Colonic mucosa (tissue), 4 donors: ENCODE results near the gene ANXA3. TPM values are rescaled to one million over a fixed set of nuclear protein-coding genes. Genes with fewer than 3 reads are reported as not detected.

Experiments
- DNase-seq: peaks from one replicate; pipeline ENCODE4 v3.0.0-alpha.2; 2020
- H3K27ac ChIP-seq: fragments of 200-600 bp; one replicate; pipeline ENCODE4 v1.8.0; 2021
- H3K27me3 ChIP-seq: fragments of 200-600 bp; one replicate; pipeline ENCODE4 v1.8.0; 2021
- H3K36me3 ChIP-seq: fragments of 200-600 bp; one replicate; pipeline ENCODE4 v1.8.0; 2021
- H3K4me1 ChIP-seq: fragments of 200-600 bp; one replicate; pipeline ENCODE4 v1.8.0; 2021; ENCODE audit warnings: mild to moderate bottlenecking
- H3K4me3 ChIP-seq: fragments of 200-600 bp; one replicate; pipeline ENCODE4 v1.8.0; 2021
- H3K9ac ChIP-seq, 2 donors: one replicate each; pipeline ENCODE4 v1.7.0; 2013; ENCODE audit warnings: control low read depth in 2 of 2, low read depth in 2 of 2, low read length in 2 of 2
- H3K9me3 ChIP-seq: fragments of 200-600 bp; one replicate; pipeline ENCODE4 v1.8.0; 2021
- intact Hi-C: fragments of 100-400 bp; cut with DNase I; formaldehyde crosslinking; loops from one replicate; pipeline ENCODE4 v1.14.1; 2022
- total RNA-seq, 2 donors: library from RNA; stranded (reverse); fragmentation: NEBNext Ultra II Directional in 1 of 2; extraction: Animal tissue kit (Norgen Biotek cat#: 25700) in 1 of 2; gene quantifications; one replicate each; pipeline ENCODE4 v1.2.1, GENCODE V29; 2021
- TF ChIP-seq, protein P1 (sequence below): fragments of 200-600 bp; IDR thresholded peaks from one replicate; pipeline ENCODE4 v1.8.0; 2022; ENCODE audit warnings: antibody characterized with exemption, mild to moderate bottlenecking
- donor health status: healthy.
- donor health status: DM: no; HTN: no; CAD: no.
- donor health status: DM: no; HTN: no; CAD: no.

Gene ANXA3
- total RNA-seq, 2 donors from 2014 or later: 58.9 to 59.2 TPM

DNA sequence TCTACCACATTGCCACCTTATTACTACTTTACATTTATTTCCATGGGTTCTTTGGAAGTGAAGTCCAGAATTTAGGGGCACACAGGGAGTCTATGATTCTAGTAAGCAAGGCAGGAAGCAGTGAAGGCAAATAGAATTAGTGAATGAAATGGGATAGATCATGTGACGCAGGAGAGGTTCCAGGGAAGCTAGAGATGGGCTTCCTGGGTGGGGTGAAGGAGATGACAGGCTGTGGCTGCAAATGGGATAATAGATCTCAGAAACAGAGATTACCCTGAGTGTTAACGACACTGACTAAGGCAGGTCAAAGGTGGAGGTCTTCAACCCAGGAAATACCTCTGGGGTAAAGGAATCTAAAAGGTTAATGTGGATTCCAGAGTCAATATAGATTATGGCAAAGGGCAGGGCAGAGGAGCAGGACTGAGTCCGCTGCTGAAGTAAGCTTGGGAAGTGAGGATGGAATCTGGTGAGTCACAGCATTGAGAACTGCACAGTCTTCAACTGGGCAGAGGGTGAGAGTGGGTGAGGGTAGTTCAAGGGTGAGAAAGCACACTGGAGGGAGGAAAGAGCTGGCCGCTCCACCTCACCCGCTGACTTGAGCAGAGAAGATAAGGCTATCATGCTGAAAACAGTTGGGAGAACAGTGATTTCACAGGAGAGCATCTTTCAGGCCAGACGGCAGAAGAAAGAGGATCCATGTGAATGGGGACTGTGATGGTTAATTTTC, 70.8 kb downstream of the ANXA3 start:
- TF ChIP-seq, protein P1, sequence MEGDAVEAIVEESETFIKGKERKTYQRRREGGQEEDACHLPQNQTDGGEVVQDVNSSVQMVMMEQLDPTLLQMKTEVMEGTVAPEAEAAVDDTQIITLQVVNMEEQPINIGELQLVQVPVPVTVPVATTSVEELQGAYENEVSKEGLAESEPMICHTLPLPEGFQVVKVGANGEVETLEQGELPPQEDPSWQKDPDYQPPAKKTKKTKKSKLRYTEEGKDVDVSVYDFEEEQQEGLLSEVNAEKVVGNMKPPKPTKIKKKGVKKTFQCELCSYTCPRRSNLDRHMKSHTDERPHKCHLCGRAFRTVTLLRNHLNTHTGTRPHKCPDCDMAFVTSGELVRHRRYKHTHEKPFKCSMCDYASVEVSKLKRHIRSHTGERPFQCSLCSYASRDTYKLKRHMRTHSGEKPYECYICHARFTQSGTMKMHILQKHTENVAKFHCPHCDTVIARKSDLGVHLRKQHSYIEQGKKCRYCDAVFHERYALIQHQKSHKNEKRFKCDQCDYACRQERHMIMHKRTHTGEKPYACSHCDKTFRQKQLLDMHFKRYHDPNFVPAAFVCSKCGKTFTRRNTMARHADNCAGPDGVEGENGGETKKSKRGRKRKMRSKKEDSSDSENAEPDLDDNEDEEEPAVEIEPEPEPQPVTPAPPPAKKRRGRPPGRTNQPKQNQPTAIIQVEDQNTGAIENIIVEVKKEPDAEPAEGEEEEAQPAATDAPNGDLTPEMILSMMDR: no peak
- no peak for DNase-seq
- Histone ChIP-seq H3K9ac (no peak overlapping the region), H3K9me3 (no peaks in the 10 kb centered on the region), H3K4me1 (no peaks in the 10 kb centered on the region), H3K36me3 (no peaks in the 10 kb centered on the region), H3K27me3 (no peaks in the 10 kb centered on the region), H3K27ac (no peak overlapping the region), H3K4me3 (no peak overlapping the region)
- intact Hi-C loops: no loop called here

DNA sequence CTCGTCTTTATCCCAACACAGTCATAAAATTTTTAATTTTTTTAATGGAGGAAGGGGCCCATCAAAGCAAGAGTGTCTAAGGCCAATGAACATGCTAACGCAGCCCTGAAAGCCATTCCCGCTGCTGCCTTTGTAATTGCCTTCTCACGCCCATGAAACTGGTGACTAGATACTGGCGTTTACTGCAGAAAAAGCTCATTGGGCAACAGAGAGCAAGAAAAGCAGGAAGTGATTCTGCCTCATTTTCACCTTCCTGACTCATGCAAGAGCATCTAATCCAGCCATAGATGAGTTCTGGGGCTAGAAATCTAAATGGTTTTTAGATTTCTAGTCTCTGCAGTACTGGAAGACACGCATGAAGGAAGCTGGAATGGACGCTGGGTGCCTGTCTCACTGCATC, 72.5 kb downstream of the ANXA3 start:
- Histone ChIP-seq H3K36me3 (no peaks in the 10 kb centered on the region), H3K27ac (no peak overlapping the region)
- intact Hi-C loops: no loop called here

DNA sequence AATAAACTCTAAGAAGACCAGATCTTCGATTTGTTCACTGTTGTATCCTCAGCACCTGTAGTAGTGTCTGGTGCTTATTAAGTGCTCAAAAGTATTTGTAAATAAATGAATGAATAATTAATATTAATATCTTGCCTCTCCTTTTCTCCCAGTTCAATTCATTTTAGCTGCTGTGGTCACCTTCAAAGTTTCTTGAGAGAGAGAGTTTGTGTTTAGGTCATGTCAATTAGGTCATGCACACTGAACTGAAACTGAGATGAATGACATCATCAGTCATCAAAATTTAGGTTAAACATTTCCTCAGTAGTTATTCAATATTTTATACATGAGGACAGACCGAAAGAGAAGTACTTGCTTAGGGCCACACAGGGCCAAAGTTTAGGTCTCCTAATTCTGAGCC, 73.5 kb downstream of the ANXA3 start:
- Histone ChIP-seq H3K36me3 (no peaks in the 10 kb centered on the region), H3K27ac (no peak overlapping the region), H3K9me3 (no peaks in the 10 kb centered on the region), H3K4me1 (peaks cover 6% of the 10 kb centered on the region), H3K9ac (no peak overlapping the region), H3K4me3 (no peak overlapping the region), H3K27me3 (no peaks in the 10 kb centered on the region)
- intact Hi-C loops: no loop called here
- TF ChIP-seq, protein P1: no peak
- no peak for DNase-seq

More for the DNA sequence above, 72.5 kb downstream of the ANXA3 start:
- no peak overlapping the region for H3K9ac ChIP-seq
- DNase-seq: no peak
- TF ChIP-seq, protein P1: no peak
- H3K4me3 ChIP-seq: no peak overlapping the region
- no peaks in the 10 kb centered on the region for H3K4me1 ChIP-seq
- H3K9me3 ChIP-seq: no peaks in the 10 kb centered on the region
- no peaks in the 10 kb centered on the region for H3K27me3 ChIP-seq

- intact Hi-C loops: no loop called here
- TF ChIP-seq, protein P1: no peak
- H3K9ac ChIP-seq: no peak overlapping the region
- H3K27me3 ChIP-seq: no peaks in the 10 kb centered on the region
- peaks cover 6% of the 10 kb centered on the region for H3K4me1 ChIP-seq
- no peaks in the 10 kb centered on the region for H3K9me3 ChIP-seq
- DNase-seq: no peak
- H3K36me3 ChIP-seq: no peaks in the 10 kb centered on the region
- no peak overlapping the region for H3K27ac ChIP-seq
- H3K4me3 ChIP-seq: no peak overlapping the region
Observed at GRCh38 chr4:78627046-78627965, 75.7 kb downstream of the ANXA3 start.

- no peaks in the 10 kb centered on the region for H3K9me3 ChIP-seq
- intact Hi-C loops: no loop called here
- H3K27me3 ChIP-seq: no peaks in the 10 kb centered on the region
- peaks cover 6% of the 10 kb centered on the region for H3K4me1 ChIP-seq
- H3K9ac ChIP-seq: no peak overlapping the region
- TF ChIP-seq, protein P1: no peak
- H3K36me3 ChIP-seq: no peaks in the 10 kb centered on the region
- DNase-seq: no peak
- no peak overlapping the region for H3K4me3 ChIP-seq
- no peak overlapping the region for H3K27ac ChIP-seq
Observed at GRCh38 chr4:78627966-78628678, 76.6 kb downstream of the ANXA3 start.
